Spinal cord (tissue), 10 donors: ENCODE measurements around the gene GLRX3. TPM values are rescaled to one million over a fixed set of nuclear protein-coding genes. Genes with fewer than 3 reads are reported as not detected.
A peak's percentile ranks its signal among the peaks of the same experiment; 100 is the strongest.

Experiments used
- DNase-seq, 6 donors: peaks; one replicate each; pipeline versions ENCODE4 v3.0.0 to v3.0.0-alpha.2; 2013 to 2015; ENCODE audit warnings: low spot score in 6 of 6, low read depth in 4 of 6
- H3K27ac ChIP-seq: one replicate; pipeline ENCODE4 v1.5.1; 2013; ENCODE audit warnings: low read depth, low read length, control low read depth
- H3K27me3 ChIP-seq: one replicate; pipeline ENCODE4 v1.6.1; 2013; ENCODE audit warnings: low read length; ENCODE audit not compliant: control insufficient read depth, insufficient read depth
- H3K36me3 ChIP-seq: one replicate; pipeline ENCODE4 v1.6.1; 2013; ENCODE audit warnings: low read length; ENCODE audit not compliant: control insufficient read depth, insufficient read depth
- H3K4me1 ChIP-seq: one replicate; pipeline ENCODE4 v1.6.1; 2013; ENCODE audit warnings: low read length; ENCODE audit not compliant: control insufficient read depth, insufficient read depth
- H3K4me3 ChIP-seq: one replicate; pipeline ENCODE4 v1.5.1; 2013; ENCODE audit warnings: low read depth, low read length, control low read depth
- H3K9me3 ChIP-seq: one replicate; pipeline ENCODE4 v1.6.1; 2013; ENCODE audit warnings: low read length; ENCODE audit not compliant: control insufficient read depth, insufficient read depth
- WGBS: methylation state at CpG from one replicate; pipeline ENCODE4 v1.1.5; 2013; ENCODE audit warnings: missing lambda C conversion rate; ENCODE audit not compliant: insufficient coverage; 5-methylcytosine and 5-hydroxymethylcytosine counted together
- polyA plus RNA-seq, 2 donors: library from polyadenylated mRNA; unstranded; fragments of 120-200 nt; gene quantifications; one replicate each; pipeline ENCODE4 v1.2.1, GENCODE V29; 2013; ENCODE audit not compliant: insufficient read length in 2 of 2
- total RNA-seq, 2 donors: library from RNA; depleted of rRNA in 1 of 2; stranded (reverse); fragments of 120-200 nt in 1 of 2; fragments of >200 nt in 1 of 2; gene quantifications; one replicate each; pipeline versions ENCODE4 v1.2.3 to v1.2.4, GENCODE V29; 2013 to 2014
- donor health status: healthy.

GLRX3 gene
- total and polyA plus RNA-seq, 4 donors: 65.1 to 101 (median 84.4) TPM

DNA sequence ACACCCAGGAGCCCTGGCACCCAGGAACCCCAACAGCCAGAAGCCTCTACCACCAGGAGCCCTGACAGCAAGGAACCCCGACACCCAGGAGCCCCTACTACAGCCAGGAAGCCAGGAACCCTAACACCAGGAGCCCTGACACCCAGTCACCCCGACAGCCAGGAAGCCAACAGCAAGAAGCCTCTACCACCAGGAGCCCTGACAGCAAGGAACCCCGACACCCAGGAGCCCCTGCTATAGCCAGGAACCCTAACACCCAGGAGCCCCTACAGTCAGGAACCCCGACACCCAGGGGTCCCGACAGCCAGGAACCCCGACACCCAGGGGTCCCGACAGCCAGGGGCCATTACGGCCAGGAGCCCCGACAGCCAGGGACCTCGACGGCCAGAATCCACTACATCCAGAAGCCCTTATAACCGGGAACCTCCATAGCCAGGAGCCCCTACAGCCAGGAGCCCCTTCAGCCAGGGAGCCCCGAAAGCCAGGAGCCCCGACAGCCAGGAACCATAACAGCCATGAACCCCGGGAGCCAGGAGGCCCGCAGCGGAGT, 440 bp upstream of the GLRX3 start:
- H3K9me3 ChIP-seq: no peaks in the 10 kb centered on the region
- peaks cover 13% of the 10 kb centered on the region for H3K36me3 ChIP-seq
- DNase-seq: no peak
- WGBS: 35% methylated on average over 14 of the region's 17 CpGs
- H3K27ac ChIP-seq: peak overlapping the region; percentile 74
- H3K4me1 ChIP-seq: peaks cover 20% of the 10 kb centered on the region
- peak overlapping the region; percentile 76 for H3K4me3 ChIP-seq
- H3K27me3 ChIP-seq: no peaks in the 10 kb centered on the region

DNA sequence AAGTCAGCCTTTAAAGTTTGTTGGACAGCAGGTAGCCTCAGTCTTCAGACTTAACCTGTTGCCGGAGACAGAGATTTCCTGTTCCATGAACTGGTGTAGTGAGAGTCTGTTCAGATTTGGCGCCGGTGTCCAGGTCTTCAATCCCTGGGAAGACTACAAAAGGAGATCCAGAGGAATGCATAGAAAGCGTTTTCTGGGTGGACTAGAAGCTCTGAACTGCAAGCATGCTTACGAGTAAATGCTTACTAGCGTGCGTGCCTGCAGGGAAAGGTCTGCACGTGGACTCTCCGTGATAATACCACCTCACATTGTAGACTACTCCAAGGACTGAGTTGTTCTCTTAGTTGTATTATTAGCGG, 878 bp downstream of the GLRX3 start:
- peak in 1 of 6 donors; percentile 31 for DNase-seq
- WGBS: 2% methylated on average over 3 of the region's 10 CpGs
- H3K4me3 ChIP-seq: peak overlapping the region; percentile 76
- H3K27ac ChIP-seq: no peak overlapping the region
- peaks cover 20% of the 10 kb centered on the region for H3K4me1 ChIP-seq
- peaks cover 13% of the 10 kb centered on the region for H3K36me3 ChIP-seq
- H3K27me3 ChIP-seq: no peaks in the 10 kb centered on the region
- no peaks in the 10 kb centered on the region for H3K9me3 ChIP-seq

DNA sequence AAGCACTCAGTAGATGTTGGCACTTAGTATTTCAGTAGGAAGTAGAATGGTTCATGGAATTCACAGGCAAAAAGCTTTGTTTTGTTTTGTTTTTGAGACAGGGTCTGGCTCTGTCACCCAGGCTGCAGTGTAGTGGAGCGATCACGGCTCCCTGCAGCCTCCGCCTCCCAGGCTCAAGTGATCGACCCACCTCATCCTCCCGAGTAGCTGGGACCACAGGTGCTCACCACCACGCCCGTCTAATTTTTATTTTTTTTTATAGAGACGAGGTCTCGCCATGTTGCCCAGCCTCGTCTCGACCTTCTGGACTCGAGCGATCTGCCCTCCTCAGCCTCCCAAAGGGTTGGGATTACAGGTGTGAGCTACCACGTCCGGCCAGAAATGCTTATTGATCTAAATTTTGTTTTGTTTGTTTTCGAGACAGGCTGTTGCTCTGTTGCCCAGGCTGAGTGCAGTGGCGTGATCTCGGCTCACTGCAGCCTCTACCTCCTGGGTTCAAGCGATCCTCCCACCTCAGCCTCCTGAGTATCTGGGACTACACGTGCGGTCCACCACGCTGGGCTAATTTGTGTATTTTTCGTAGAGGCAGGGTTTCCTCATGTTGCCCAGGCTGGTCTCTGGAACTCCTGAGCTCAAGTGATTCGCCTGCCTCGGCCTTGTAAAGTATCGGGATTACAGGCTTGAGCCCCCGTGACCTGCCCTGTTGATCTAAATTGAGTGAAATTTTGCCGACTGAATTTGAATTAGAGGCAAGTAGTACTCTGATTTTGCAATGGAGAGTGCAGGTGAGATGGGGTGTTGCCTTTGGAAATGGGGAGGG, 1.7 kb downstream of the GLRX3 start:
- DNase-seq: no peak
- Histone ChIP-seq H3K4me3 (peak overlapping the region; percentile 76), H3K27me3 (no peaks in the 10 kb centered on the region), H3K4me1 (peaks cover 20% of the 10 kb centered on the region), H3K27ac (no peak overlapping the region), H3K36me3 (peaks cover 13% of the 10 kb centered on the region), H3K9me3 (no peaks in the 10 kb centered on the region)
- whole genome bisulfite sequencing: 96% methylated on average over 12 of the region's 28 CpGs

DNA sequence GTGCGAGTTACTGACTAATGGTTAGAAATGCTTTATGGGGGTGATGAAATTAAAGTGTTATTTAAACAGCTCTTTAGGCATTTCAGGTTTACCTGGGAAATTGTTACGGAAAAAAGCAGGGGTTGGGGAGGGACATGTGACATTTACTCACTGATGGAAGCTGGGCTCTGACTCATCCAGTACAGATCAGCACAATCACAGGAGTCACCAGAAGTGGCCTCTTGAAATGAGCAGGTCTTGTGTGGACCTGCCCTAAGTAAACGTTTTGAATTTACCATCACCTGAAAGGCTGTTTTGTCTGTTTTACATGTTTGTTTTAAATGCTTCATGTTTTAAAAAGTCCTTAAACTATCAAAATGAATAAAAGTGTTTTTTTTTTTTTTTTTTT, 2.3 kb downstream of the GLRX3 start:
- Histone ChIP-seq H3K4me3 (no peak overlapping the region), H3K27ac (no peak overlapping the region), H3K9me3 (no peaks in the 10 kb centered on the region), H3K36me3 (peaks cover 13% of the 10 kb centered on the region), H3K4me1 (peaks cover 20% of the 10 kb centered on the region), H3K27me3 (no peaks in the 10 kb centered on the region)
- WGBS: 100% methylated on average over 1 of the region's 3 CpGs
- no peak for DNase-seq

DNA sequence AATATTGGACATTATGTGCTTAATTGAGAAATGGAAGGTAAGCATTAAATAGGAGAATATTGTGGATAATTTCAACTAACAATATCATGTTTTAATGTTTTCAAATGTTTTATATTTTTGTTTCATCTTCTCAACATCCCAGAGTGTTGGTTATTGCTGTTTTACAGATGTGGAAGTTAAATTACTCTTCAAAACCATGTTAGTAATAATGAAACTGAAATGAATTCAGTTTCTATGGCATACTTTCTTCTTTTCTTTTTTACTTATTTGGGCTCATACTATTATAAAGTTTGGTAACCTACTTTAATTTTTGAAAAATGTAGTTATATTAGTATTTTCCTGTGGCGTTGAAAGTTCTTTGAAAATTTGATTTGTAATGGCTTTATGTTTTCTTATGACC, 4.2 kb downstream of the GLRX3 start:
- Histone ChIP-seq H3K27ac (no peak overlapping the region), H3K4me3 (no peak overlapping the region), H3K27me3 (no peaks in the 10 kb centered on the region), H3K4me1 (peaks cover 19% of the 10 kb centered on the region), H3K36me3 (peaks cover 13% of the 10 kb centered on the region), H3K9me3 (no peaks in the 10 kb centered on the region)
- DNase-seq: no peak
- no CpG with 5 or more reads among the region's 1 CpG for WGBS

DNA sequence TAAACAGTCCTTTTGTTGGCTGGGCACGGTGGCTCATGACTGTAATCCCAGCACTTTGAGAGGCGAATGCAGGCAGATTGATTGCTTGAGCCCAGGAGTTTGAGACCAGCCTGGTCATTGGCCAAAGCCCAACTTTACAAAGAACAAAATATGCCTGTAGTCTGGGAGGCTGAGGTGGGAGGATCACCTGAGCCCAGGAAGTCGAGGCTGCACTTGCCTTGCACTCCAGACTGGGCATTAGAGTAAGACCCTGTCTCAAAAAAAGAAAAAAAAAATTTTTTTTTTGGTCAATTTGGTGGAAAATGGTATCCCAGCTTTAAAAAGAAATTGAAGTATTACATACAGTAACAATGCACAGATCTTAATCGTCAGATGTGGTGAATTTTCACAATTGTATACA, 4.8 kb downstream of the GLRX3 start:
- H3K4me1 ChIP-seq: peaks cover 13% of the 10 kb centered on the region
- H3K27me3 ChIP-seq: no peaks in the 10 kb centered on the region
- DNase-seq: no peak
- peaks cover 17% of the 10 kb centered on the region for H3K36me3 ChIP-seq
- H3K27ac ChIP-seq: no peak overlapping the region
- H3K9me3 ChIP-seq: no peaks in the 10 kb centered on the region
- WGBS: no CpG with 5 or more reads among the region's 4 CpGs
- H3K4me3 ChIP-seq: no peak overlapping the region

DNA sequence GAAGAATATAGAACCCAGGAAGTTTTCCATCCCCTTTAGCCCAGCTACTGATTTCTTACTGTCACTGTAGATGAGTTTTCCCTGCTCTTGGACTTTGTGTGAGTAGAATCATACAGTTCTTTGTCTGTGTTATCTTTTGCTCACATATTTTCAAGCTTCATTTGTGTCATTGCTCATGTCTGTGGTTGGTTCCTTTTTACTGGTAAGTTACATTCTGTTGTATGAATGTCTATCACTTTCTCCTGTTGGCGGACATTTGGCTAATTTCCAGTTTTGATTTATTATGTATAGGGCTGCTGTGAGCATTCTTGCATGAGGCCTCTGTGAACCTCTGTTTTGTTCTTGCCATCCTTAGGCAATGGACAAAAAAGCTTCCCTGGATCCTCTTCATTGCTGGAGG, 5.3 kb downstream of the GLRX3 start:
- H3K4me1 ChIP-seq: peaks cover 12% of the 10 kb centered on the region
- no peak overlapping the region for H3K27ac ChIP-seq
- peaks cover 20% of the 10 kb centered on the region for H3K36me3 ChIP-seq
- no peak overlapping the region for H3K4me3 ChIP-seq
- H3K9me3 ChIP-seq: no peaks in the 10 kb centered on the region
- H3K27me3 ChIP-seq: no peaks in the 10 kb centered on the region
- no peak for DNase-seq
- no CpG with 5 or more reads among the region's 1 CpG for WGBS

DNA sequence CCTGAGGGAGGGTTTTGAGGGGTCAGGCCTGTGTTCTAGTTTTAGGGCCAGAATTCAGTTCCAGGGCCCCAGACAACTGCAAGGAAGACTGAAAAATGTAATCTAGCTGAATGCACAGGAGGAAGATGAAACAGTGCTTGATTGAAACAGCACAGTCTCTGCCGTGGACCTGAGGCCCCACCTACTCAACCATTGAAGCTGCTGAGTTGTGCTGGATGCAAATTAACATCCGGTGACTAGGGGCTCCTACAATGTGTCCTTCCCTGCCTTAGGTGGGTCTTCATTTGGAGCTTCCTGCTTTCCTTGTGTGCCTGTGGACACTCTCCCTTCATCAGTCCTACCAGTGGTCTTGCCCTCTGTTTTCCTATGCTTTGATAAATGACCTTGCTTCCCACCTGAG, 5.7 kb downstream of the GLRX3 start:
- H3K27me3 ChIP-seq: no peaks in the 10 kb centered on the region
- no peak for DNase-seq
- WGBS: 33% methylated on average over 2 of the region's 2 CpGs
- peaks cover 20% of the 10 kb centered on the region for H3K36me3 ChIP-seq
- H3K4me3 ChIP-seq: no peak overlapping the region
- H3K4me1 ChIP-seq: peaks cover 12% of the 10 kb centered on the region
- H3K9me3 ChIP-seq: no peaks in the 10 kb centered on the region
- H3K27ac ChIP-seq: no peak overlapping the region

DNA sequence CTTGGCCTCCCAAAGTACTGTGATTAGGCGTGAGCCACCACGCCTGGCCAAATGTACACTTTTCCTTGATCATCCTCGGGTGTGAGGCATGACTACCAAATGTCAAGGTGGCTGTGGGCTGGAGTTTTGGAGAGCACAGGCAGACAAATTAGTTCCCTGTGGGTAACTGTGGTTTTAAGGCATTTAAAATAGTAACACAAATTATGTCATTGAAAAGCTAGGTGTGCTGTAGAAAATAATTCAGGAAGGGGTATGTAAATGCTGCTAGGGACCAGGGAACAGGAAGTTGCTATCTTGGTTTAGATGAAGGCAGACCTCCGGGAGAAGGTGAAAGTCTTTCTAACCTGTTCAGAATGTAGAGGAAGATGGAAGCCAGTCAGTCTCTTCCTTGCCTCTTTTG, 9.9 kb downstream of the GLRX3 start:
- WGBS: 96% methylated on average over 4 of the region's 4 CpGs

DNA sequence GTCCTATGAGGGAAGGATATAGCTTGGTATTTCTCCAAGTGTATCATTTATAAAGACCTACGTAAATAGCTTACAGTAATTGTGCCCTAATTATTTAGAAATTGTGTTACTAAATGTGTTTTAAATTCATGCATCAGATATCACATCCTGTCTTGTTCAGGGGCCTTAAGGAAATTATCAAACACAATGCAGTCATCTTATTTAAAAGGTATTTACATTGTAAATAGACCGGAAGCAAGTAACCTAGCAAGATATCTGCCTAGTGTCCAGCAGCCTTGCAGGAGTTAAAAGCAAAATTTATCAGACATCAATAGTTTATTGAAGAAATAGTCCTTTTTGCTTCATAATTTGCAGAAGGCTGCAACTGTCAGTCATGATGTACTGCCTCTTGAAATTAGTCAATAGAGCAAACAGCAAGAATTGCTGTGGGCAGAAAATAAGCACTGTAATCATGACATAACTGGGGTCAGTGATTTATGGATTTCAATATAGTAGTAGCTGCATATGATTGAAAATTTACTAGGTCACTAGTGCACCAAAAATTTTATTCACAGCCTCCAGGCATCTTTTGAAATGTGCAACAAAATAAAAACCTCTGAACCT, 23.1 kb downstream of the GLRX3 start:
- no peaks in the 10 kb centered on the region for H3K9me3 ChIP-seq
- H3K36me3 ChIP-seq: peaks cover 2% of the 10 kb centered on the region
- no peak overlapping the region for H3K27ac ChIP-seq
- DNase-seq: peak in 1 of 6 donors; percentile 38
- no CpG with 5 or more reads among the region's 2 CpGs for WGBS
- no peak overlapping the region for H3K4me3 ChIP-seq
- no peaks in the 10 kb centered on the region for H3K27me3 ChIP-seq
- H3K4me1 ChIP-seq: no peaks in the 10 kb centered on the region

More for the DNA sequence above, 9.9 kb downstream of the GLRX3 start:
- peaks cover 14% of the 10 kb centered on the region for H3K36me3 ChIP-seq
- no peaks in the 10 kb centered on the region for H3K27me3 ChIP-seq
- no peaks in the 10 kb centered on the region for H3K4me1 ChIP-seq
- DNase-seq: no peak
- H3K4me3 ChIP-seq: no peak overlapping the region
- H3K9me3 ChIP-seq: no peaks in the 10 kb centered on the region
- no peak overlapping the region for H3K27ac ChIP-seq
